ENCODE measurements around the gene B3GAT1.
"Not testable (repeated sequence)": the region's sequence is repeated elsewhere in the genome, so short reads cannot be mapped to it uniquely, and the experiment has no call there.

The B3GAT1 gene, protein sequence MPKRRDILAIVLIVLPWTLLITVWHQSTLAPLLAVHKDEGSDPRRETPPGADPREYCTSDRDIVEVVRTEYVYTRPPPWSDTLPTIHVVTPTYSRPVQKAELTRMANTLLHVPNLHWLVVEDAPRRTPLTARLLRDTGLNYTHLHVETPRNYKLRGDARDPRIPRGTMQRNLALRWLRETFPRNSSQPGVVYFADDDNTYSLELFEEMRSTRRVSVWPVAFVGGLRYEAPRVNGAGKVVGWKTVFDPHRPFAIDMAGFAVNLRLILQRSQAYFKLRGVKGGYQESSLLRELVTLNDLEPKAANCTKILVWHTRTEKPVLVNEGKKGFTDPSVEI

DNA sequence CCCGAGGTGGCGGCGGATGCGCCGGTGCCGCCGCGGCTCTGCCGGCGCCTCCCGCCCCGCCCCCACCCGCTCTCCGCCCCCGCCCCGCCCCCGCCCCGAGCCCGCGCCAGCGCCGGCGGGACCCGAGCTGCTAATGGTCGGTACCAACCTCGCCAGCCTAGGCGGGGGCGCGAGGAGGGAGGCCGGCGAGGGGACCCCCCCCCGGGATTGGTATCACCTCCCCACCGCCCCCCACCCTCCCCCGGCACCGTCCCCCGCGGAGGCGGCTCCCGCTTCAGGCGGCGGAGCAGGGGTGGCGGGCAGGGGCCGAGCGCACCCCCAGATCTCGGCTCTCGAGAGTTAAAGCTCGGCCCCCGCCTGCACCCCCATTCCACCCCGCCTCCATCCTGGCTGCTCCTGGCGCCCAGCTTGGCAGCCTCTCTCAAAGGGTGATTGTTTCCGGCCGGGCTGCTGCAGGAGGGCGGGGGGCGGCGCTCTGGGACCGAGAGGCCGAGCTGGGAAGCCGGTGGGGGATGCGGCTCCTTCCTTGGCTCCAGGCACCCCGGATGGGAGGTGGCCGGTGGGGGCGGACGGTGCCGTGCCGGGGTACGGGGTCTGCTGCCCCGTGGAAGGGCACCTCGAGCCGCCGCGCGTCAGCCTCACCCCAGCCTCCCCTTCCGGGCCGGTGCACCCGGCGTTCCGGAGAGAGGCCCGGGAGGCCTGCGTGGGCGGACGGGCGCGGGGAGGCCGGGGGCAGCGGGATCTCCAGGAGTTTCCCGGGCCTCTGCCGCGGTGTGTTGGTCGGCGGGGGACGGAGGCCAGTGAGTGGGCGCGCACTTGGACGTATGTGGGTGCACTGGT lies at the start of gene B3GAT1:
TSS of gene B3GAT1 (minus strand) at position 40 of the 840 bp plus-strand sequence. CDS start 24,583 bp downstream, outside the sequence.
- DNase-seq (peak in 1 of 2 donors; percentile 18), ATAC-seq (peak; percentile 44)
- H3K4me1 Mint-ChIP-seq, result peaks cover 24% of the 10 kb centered on the region
- H3K4me3 Mint-ChIP-seq, result peak within 1 kb of the TSS; percentile 56 to 72
- H3K27me3 Mint-ChIP-seq, result peaks cover 83% of the 10 kb centered on the region
- no peak within 1 kb of the TSS for H3K27ac Mint-ChIP-seq
- no peaks in the 10 kb centered on the region for H3K9me3 Mint-ChIP-seq

DNA sequence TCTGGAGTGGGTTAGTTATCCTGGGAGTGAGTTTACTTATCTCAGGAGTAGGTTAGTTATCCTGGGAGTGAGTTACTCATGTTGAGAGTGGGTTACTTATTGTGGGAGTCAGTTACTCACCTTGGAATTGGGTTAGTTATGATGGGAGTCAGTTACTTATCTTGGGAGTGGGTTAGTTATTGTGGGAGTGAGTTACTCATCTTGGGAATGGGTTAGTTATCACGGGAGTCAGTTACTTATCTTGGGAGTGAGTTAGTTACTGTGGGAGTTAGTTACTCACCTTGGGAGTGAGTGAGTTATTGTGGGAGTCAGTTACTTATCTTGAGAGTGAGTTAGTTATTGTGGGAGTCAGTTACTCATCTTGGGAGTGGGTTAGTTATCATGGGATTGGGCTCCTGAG lies 49.6 kb upstream of the B3GAT1 start:
- Mint-ChIP-seq H3K4me1 (no peaks in the 10 kb centered on the region), H3K27me3 (peaks cover 57% of the 10 kb centered on the region), H3K27ac (no peak overlapping the region), H3K4me3 (no peak overlapping the region), H3K9me3 (peaks cover 4 to 16% of the 10 kb centered on the region in 2 donors)
- DNase-seq (no peak), ATAC-seq (no peak)

DNA sequence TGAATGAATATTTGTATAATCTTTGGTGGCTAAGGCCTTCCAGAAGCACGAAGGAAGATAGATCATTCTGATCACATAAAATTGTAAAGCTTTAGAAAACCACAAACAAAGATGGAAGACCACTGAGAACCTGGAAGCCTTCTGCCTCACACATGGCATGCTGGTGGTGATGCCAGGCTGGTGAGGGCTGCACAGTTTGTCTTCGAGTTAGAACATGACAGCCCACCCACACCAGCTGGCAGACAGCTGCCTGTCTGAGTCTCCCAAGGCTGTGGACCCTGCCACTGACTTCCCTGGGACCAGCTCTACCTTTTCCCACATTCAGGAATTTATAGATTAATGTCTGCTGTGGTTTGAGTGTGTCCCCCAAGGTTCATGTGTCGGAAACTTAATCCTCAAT lies 48.8 kb upstream of the B3GAT1 start:
- no peak overlapping the region for H3K4me3 Mint-ChIP-seq
- no peak overlapping the region for H3K27ac Mint-ChIP-seq
- H3K27me3 Mint-ChIP-seq, result peaks cover 49% of the 10 kb centered on the region
- no peaks in the 10 kb centered on the region for H3K4me1 Mint-ChIP-seq
- ATAC-seq (no peak), DNase-seq (no peak)
- H3K9me3 Mint-ChIP-seq, result peaks cover 4 to 23% of the 10 kb centered on the region in 2 donors

DNA sequence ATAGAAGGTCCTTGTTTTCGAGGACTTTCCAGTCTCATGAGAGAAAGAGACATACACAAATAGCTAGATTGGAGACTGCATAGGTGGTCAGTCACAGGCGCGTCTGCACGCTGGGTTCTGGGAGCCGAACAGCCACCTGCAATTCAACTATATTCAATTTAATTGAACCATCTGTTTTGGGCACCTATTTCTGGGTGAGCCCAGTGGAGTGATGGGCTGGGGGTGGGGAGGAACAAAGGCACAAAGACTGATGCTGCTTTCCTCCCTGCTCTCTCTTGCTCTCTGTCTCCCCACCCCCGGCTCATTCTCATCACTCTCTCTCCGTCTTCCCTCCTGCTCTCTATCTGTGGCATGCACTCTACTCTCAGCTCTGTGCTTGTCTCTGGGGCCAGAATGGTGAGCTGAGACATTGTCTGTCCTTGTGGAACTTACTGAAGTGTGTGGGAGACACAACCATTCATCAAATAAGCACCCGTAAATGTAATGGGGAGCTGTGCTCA lies 48.1 kb upstream of the B3GAT1 start:
- no peak for ATAC-seq
- Mint-ChIP-seq H3K4me1 (no peaks in the 10 kb centered on the region), H3K27me3 (peaks cover 41% of the 10 kb centered on the region)

DNA sequence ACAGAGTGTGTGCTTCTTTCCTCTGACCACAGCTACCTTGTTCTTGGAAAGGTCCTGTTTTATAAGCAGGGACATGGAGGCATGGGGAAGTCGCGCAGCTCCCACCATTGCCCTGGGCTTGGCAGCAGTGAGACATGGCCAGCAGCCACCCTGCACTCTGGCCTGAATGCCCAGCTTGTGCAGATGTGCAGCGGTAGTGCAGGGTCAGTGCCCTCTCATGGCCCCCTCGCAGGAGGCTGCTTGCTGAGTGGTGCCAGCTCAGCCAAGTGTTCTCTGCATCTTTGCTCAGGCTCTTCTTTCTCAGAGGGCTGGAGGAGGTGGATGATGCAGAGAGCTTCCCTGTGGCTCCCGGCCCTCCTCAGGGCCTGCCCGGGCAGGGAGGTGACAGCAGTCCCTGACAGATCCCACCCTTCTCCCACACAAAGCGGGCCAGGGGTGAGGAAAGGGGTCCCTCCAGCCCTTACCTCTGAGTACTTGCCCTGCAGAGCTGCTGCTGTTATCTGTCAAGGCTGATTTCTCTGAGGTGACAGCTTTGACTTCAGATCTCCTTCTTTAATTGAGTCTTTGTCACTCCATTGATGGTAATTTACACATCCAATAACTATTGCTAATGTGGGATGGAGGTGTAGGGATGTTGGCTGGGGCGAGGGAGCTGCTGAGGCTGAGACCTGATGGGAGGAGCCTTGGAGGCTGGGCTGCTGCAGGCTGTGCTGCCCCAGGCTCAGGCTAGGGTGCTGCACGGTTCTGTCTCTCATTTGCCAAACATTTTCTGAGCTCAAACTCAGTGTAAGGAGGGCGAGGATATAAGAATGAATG lies 47.4 kb upstream of the B3GAT1 start:
- DNase-seq (no peak), ATAC-seq (no peak)
- Mint-ChIP-seq H3K27ac (no peak overlapping the region), H3K27me3 (peaks cover 35% of the 10 kb centered on the region), H3K9me3 (peaks cover 4 to 27% of the 10 kb centered on the region in 2 donors), H3K4me1 (no peaks in the 10 kb centered on the region), H3K4me3 (no peak overlapping the region)

More for the DNA sequence above, 48.1 kb upstream of the B3GAT1 start:
- no peak overlapping the region for H3K27ac Mint-ChIP-seq
- H3K4me3 Mint-ChIP-seq, result no peak overlapping the region
- DNase-seq, result no peak
- peaks cover 4 to 27% of the 10 kb centered on the region in 2 donors for H3K9me3 Mint-ChIP-seq

DNA sequence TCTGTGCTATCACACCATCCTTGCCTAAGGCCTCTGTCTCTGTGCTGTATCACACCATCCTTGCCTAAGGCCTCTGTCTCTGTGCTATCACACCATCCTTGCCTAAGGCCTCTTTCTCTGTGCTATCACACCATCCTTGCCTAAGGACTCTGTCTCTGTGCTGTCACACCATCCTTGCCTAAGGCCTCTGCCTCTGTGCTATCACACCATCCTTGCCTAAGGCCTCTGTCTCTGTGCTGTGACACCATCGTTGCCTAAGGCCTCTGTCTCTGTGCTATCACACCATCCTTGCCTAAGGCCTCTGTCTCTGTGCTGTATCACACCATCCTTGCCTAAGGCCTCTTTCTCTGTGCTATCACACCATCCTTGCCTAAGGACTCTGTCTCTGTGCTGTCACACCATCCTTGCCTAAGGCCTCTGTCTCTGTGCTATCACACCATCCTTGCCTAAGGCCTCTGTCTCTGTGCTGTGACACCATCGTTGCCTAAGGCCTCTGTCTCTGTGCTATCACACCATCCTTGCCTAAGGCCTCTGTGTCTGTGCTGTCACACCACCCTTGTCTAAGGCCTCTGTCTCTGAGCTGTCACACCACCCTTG lies 45.5 kb upstream of the B3GAT1 start:
- not testable (repeated sequence) for H3K4me1 Mint-ChIP-seq

DNA sequence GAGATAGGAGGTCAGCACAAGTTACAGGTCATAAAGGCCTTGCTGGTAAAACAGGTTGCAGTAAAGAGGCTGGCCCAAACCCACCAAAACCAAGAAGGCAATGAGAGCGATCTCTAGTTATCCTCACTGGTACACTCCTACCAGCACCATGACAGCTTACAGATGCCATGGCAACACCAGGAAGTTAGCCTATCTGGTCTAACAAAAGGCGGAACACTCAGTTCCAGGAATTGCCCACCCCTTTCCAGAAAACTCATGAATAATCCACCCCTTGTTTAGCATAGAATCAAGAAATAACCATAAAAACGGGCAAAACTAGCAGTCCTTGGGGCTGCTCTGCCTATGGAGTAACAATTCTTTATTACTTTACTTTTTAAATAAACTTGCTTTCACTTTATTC lies 43.5 kb upstream of the B3GAT1 start:
- Mint-ChIP-seq H3K27ac (no peak overlapping the region), H3K4me1 (no peaks in the 10 kb centered on the region), H3K27me3 (peaks cover 8% of the 10 kb centered on the region), H3K4me3 (no peak overlapping the region), H3K9me3 (peaks cover 4 to 27% of the 10 kb centered on the region in 2 donors)
- no peak for DNase-seq
- no peak for ATAC-seq

More for the DNA sequence above, 45.5 kb upstream of the B3GAT1 start:
- not testable (repeated sequence) for H3K27ac Mint-ChIP-seq, ATAC-seq, DNase-seq, H3K4me3 Mint-ChIP-seq
- peaks cover 4 to 27% of the 10 kb centered on the region in 2 donors for H3K9me3 Mint-ChIP-seq
- peaks cover 24% of the 10 kb centered on the region for H3K27me3 Mint-ChIP-seq

DNA sequence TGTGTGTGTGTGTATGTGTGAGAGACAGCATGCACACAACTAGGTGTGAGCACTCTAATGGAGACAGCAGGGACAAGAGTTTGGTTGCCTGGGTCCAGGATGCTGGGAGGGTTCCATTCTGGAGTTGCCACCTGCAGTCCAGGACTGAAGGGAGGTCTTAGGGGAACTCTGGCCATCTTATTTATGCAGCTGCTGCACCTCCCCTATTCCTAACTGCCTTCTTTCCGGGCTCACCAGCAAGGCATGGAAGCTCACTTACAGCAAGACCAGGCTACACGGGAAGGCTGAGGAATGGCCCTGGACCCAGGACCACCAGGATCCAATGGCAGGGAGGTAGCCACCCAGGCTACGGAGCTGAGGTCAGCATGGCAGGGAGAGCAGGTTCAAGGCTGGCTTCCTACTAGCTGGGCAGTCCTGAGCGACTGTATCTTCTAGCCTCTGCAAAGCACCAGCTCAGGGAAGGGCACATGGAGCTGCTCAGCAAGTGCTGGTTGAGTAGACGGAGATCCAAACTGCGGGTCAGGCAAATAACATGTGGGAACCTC lies 42.2 kb upstream of the B3GAT1 start:
- DNase-seq (no peak), ATAC-seq (no peak)
- H3K9me3 Mint-ChIP-seq, result peaks cover 4 to 27% of the 10 kb centered on the region in 2 donors
- no peak overlapping the region for H3K27ac Mint-ChIP-seq
- H3K27me3 Mint-ChIP-seq, result peaks cover 8% of the 10 kb centered on the region
- H3K4me3 Mint-ChIP-seq, result no peak overlapping the region
- H3K4me1 Mint-ChIP-seq, result no peaks in the 10 kb centered on the region

DNA sequence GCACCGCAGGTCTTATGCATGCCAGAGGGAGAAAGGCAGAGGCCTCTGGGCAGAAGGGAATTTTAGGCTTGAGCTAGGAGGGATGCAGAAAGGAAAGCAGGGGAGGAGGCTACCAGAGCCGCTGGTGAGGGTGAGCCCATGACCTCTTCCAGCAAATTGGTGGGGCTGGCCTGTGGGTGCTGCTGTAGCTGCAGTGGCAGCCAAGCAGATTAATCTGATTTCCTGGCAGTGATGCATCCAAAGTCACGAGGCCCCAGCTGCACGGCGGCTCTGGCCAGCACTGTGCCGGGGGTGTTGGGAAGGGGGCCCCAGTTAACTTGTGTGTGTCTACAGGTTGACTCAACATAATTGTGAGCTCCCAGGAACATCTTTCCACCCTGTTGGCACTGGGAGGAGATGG lies 41.4 kb upstream of the B3GAT1 start:
- Mint-ChIP-seq H3K9me3 (peaks cover 0 to 20% of the 10 kb centered on the region in 2 donors), H3K4me1 (no peaks in the 10 kb centered on the region), H3K4me3 (no peak overlapping the region), H3K27me3 (peaks cover 8% of the 10 kb centered on the region), H3K27ac (no peak overlapping the region)
- ATAC-seq, result no peak
- no peak for DNase-seq

DNA sequence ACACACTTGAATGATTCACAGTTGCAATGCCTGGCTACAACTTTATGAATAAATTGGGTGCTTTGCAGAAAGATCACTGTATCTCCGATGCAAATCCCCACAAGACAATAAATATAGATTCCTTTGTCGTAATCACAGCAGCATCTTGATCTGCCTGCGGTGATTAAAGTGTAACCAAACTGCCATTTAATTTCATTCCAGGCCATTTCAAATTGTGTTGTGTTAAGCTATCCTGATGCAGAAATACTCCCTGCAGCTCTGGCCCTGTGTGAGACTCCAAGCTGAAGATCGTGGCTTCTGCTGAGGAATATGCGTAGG lies 40.8 kb upstream of the B3GAT1 start:
- Mint-ChIP-seq H3K4me1 (no peaks in the 10 kb centered on the region), H3K27ac (no peak overlapping the region), H3K9me3 (peaks cover 0 to 15% of the 10 kb centered on the region in 2 donors), H3K27me3 (peaks cover 11% of the 10 kb centered on the region), H3K4me3 (no peak overlapping the region)
- DNase-seq (no peak), ATAC-seq (no peak)

DNA sequence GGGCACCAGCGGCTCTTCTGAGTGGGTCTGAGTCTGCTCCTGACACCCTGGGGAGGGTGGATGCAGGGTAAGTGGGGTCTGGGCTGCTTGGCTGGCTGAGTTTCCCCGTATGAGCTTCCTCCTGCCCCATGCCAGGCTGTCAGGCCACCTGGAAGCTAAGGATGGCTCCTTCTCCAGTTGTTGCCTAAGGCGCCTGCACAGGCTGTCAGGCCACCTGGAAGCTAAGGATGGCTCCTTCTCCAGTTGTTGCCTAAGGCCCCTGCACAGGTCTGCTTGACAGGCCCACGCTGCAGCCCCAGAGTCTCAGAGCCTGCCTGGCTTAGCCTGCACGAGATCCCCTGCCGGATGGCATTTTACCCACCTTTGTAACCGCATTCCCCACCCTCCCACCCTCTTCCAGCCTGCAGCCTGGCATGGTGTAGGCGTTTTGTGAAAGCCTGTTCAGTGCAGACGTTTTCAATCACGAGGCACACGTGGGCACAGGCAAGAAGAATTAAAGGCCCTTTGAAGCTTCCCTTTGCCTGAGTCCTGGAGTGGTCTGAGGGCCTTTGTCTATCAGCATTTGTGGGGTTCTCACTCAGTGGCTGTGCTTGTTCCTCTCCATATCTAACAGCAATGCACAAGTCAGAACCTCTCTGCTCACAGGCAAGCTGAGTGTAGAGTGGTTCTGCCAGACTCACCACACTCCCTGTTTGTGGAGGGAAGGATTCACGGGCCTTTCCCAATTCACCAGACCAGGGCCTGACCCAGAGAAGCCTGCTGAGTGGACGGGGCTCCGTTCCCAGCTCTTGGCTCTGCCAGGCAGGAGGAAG lies 40.2 kb upstream of the B3GAT1 start:
- Mint-ChIP-seq H3K27me3 (peaks cover 16% of the 10 kb centered on the region), H3K4me3 (no peak overlapping the region), H3K27ac (no peak overlapping the region), H3K9me3 (peaks cover 0 to 15% of the 10 kb centered on the region in 2 donors), H3K4me1 (no peaks in the 10 kb centered on the region)
- no peak for ATAC-seq
- DNase-seq, result no peak

DNA sequence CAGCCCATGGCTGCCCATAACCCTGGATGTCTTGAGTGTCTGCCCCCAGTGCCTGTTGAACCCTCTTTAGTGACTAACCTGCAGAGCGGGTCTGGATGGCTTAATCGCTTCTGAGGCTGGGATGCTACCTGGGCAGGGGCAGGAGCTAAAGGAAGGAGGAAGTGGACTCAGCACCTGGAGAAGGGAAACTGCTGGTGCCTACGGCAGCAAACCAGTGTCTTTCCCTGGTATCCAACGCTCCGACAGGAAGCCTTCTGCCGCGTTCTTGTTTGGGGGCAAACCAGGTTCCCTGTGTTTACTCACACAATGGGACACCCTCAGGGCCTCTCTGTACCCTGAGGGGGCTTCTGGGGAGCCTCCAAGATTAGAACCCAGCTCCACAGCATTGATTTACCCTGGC lies 38.1 kb upstream of the B3GAT1 start:
- ATAC-seq (no peak), DNase-seq (no peak)
- H3K9me3 Mint-ChIP-seq, result no peaks in the 10 kb centered on the region
- peaks cover 16% of the 10 kb centered on the region for H3K27me3 Mint-ChIP-seq
- no peak overlapping the region for H3K27ac Mint-ChIP-seq
- no peak overlapping the region for H3K4me3 Mint-ChIP-seq
- H3K4me1 Mint-ChIP-seq, result no peaks in the 10 kb centered on the region

DNA sequence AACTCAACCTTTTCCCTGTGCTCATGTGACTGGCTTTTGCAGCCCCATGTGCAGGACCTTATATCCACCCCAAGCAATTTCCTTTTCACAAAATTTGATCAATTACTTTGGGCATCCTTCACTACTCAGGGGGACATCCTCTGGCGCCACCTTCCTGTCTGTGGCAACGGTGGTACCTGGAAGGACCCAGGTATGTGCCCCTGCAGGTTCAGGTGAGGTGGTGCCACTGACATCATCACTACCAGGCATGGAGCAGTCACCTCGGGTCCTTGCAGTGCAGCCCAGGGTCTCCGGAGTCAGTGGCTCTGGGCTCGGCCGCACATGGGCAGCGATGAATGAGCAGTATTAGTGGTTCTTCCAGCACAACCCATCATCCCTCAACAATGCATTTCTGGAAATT lies 37.7 kb upstream of the B3GAT1 start:
- no peaks in the 10 kb centered on the region for H3K4me1 Mint-ChIP-seq
- DNase-seq (no peak), ATAC-seq (no peak)
- H3K27me3 Mint-ChIP-seq, result peaks cover 16% of the 10 kb centered on the region
- no peak overlapping the region for H3K4me3 Mint-ChIP-seq
- no peak overlapping the region for H3K27ac Mint-ChIP-seq
- H3K9me3 Mint-ChIP-seq, result peaks cover 0 to 1% of the 10 kb centered on the region in 2 donors

DNA sequence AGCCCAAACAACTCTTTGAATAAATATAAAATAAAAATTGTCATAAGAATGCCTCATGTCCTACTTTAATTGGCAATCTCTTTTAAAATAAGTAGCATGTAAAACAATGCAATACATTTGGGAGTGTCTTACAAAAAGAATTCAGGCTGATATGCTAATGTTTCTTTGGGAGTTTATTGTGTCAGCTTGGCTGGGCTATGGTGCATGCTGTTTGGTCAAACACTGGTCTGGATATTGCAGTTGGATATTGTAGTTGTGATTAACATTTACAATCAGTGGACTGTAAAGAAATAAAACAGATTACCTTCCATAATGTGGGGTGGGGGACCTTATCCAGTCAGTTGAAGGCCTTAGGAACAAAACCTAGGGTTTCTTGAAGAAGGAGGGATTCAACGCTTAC lies 37.0 kb upstream of the B3GAT1 start:
- Mint-ChIP-seq H3K9me3 (peaks cover 3 to 8% of the 10 kb centered on the region in 2 donors), H3K27ac (no peak overlapping the region), H3K4me3 (no peak overlapping the region), H3K4me1 (no peaks in the 10 kb centered on the region), H3K27me3 (peaks cover 16% of the 10 kb centered on the region)
- ATAC-seq (no peak), DNase-seq (no peak)
